ENCODE data around the gene LCN15.
"Not testable (repeated sequence)": the region's sequence is repeated elsewhere in the genome, so short reads cannot be mapped to it uniquely, and the experiment has no call there.

LCN15 gene

GRCh38 chr9:136773386-136774044 is 9.2 kb upstream of the LCN15 start:
- no peak for DNase-seq

DNA sequence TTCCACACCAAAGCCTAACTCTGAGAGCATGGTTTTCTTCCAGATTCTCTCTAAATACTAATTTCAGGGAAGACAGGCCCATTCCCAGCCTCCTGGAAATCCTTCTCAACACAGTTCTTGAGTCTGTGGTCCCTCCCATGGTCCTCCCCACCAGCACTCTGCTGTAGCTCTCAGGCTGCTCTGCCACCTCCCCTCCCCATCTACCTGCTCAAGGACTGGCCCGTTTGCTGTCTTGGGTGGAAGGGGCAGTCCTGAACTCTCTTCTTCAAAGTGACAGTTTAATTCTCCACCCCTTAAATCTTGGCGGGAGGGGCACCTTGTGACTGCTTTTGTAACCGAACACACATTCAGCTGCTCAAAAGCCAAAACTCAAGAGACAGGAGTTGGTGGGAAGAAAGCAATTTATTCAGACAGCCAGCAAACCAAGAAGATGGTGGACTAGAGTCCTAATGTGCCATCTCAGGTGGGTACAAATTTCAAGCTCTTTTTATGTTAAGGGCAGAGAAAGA is 7.6 kb upstream of the LCN15 start:
- no peak for DNase-seq

GRCh38 chr9:136769710-136770191 is 5.4 kb upstream of the LCN15 start:
- no peak for DNase-seq

DNA sequence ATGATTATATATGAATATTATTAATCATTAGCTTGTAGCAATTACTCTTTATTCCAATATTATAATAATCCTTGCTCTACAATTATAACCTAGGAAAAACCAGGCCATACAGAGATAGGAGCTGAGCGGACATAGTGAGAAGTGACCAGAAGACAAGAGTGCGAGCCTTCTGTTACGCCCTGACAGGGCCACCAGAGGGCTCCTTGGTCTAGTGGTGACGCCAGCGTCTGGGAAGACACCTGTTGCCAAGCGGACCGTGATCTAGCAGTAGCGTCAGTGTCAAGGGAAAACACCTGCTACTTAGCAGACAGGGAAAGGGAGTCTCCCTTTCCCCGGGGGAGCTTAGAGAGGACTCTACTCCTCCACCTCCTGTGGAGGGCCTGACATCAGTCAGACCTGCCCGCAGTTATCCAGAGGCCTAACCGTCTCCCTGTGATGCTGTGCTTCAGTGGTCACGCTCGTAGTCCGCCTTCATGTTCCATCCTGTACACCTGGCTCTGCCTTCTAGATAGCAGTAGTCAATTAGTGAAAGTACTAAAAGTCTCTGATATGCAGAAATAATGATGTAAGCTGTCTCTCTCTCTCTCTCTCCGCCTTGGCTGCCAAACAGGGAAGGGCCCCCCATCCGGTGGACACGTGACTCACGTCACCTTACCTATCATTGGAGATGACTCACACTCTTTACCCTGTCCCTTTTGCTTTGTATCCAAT is 2.2 kb upstream of the LCN15 start:
- DNase-seq = not testable (repeated sequence)

DNA sequence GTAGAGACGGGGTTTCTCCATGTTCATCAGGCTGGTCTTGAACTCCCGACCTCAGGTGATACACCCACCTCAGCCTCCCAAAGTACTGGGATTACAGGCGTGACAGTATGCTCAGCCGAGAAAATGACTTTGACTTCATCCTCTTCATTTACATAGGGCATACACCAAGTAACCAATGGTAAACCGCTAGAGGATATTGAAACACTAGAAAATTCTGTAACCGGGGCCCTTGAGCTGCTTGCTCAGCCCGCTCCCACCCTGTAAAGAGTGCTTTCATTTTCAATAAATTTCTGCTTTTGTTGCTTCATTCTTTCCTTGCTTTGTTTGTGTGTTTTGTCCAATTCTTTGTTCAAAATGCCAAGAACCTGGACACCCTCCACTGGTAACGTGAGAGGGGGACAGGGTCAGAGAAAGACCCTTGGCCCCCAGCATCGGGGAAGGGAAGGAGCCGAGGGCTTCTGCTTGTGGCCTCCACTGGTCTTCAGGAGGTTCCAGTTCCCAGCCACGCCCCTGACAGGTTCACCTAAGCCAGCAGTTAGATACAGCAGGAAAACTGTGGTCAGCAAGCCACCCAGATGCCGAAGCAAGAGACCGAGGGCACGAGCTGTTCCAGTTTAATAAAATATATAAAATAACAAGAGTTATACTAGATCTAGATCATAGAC is 1.6 kb upstream of the LCN15 start:
- DNase-seq = not testable (repeated sequence)

GRCh38 chr9:136765041-136765440 is 723 bp upstream of the LCN15 start:
- no peak for DNase-seq

GRCh38 chr9:136763649-136764035 is 676 bp downstream of the LCN15 start:
- DNase-seq = no peak

GRCh38 chr9:136762915-136763648 is 1.2 kb downstream of the LCN15 start:
- DNase-seq = no peak

GRCh38 chr9:136762221-136762691 is 2.1 kb downstream of the LCN15 start:
- no peak for DNase-seq

DNA sequence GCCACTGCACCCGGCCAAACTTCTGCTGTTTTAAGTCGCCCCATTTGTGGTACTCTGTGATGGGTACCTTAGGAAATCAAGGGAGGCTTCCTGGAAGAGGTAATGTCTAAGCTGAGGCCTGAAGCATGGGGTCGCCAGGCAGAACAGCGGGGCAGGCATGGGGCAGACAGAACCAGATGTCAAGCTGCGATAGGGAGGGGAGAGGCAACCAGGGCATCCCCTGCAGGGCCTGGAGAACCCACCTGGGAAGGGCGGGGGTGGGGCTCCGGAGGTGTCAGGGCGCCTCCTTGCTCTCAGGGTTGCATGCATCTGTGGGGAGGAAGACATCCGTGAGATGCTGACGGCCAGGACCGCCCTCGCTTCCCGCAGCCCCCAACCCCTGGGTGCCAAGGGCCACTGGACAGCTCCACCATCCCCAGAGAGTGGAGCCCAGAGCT is 2.8 kb downstream of the LCN15 start:
- no peak for DNase-seq

- DNase-seq = not testable (repeated sequence)
Measured at GRCh38 chr9:136760834-136761544, 3.3 kb downstream of the LCN15 start.

DNA sequence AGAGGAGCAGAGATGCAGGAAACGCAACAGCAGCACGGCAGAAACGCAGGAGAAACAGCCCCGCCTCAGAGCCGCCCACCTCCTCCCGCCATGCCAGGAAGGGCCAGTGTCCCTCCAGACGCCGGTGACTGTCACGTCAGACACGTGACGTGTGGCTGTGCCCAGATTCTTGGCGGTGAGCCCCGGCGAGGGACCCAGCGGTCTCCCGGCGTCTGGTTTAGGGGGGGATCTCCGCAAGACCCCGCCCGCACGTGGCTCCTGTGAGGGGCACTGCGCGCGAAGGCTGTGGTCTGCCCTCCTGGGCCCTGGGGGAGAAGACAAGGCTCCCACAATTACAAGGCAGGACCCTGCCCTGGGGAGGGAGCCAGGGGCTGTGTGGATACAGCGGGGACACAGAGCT is 3.9 kb downstream of the LCN15 start:
- no peak for DNase-seq

DNA sequence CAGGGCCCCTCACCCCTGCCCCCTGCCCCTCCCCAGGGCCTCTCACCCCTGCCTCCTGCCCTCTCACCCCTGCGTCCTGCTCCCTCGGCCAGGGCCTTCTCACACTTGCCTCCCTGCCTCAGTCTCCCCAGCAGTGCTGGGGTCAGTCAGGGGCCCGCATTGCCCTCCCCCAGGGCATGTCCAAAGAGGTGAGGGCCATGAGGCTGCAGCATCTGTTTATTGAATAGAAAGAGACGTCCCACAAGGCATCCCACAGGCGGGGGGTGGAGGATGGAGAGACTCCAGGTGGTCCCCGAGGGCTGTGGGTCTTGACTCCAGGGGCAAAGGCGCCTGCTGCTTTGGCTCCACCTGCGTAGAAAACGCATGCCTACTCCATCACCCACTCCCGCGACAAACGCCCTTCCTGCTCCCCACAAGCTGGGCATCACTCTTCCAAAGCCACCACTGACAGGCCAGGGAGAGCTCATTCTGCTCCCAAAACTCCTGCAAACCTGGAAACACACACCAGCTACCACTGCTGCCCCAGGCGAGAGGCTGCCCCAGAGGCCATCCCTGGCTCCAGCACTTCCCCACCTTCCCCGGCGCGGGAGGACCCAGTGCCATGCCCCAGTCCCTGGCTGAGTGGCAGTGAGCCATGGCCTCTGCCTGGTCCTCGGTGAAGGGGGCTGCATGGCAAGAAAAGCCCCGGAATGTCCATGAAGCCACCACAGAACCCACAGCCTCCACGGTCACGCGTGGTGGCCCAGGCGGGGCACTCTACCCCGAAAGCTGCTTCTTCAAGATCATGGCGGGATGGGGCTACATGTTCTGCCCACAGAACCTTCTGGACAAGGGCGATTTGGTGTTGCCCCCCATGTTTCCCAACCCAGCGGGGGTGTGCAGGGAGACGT is 4.6 kb downstream of the LCN15 start:
- DNase-seq = no peak

GRCh38 chr9:136759001-136759400 is 5.3 kb downstream of the LCN15 start:
- DNase-seq = no peak

- DNase-seq = no peak
Measured at GRCh38 chr9:136757751-136758140, 6.6 kb downstream of the LCN15 start.

DNA sequence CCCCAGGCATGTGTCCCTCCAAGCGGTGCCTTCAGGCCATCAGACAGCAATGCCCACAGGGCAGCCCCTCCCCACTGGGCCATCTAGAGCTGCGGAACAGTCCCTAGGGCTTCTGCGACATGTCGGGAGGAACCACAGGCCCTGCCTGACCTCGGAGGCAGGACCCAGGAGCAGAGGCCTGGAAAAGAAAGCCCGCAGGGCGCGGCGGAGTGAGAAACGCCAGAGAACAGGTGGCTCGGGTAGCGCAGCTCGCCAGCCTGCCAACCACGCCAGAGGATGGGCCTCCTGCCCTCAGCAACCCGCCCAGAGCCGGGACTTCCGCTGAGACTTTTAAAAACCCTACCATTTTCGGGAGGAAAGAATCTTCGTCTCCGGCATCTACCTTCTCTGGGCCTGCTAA is 7.0 kb downstream of the LCN15 start:
- DNase-seq = no peak

GRCh38 chr9:136756836-136757235 is 7.5 kb downstream of the LCN15 start:
- DNase-seq = no peak

DNA sequence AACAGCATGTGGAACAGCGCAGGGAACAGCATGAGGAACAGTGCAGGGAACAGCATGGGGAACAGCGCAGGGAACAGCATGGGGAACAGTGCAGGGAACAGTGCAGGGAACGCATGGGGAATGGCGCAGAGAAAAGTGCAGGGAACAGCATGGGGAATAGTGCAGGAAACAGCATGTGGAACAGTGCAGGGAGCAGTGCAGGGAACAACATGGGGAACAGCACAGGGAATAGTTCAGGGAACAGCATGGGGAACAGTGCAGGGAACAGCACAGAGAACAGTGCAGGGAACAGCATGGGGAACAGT is 8.2 kb downstream of the LCN15 start:
- no peak for DNase-seq

GRCh38 chr9:136755302-136756133 is 8.8 kb downstream of the LCN15 start:
- not testable (repeated sequence) for DNase-seq

GRCh38 chr9:136754626-136755301 is 9.6 kb downstream of the LCN15 start:
- DNase-seq = no peak

Data from NCI-H187 treated with DMSO at 0.1 percent for 48 hours (cell line).